SK-N-SH treated with all-trans-retinoic acid at 6 μM for 48 hours (cell line): ENCODE data around the gene MEX3A.
A peak's percentile ranks its signal among the peaks of the same experiment; 100 is the strongest.

Experiments used
- ATAC-seq: fragments of 200-7000 bp; cut with Tn5 transposase; 3 replicates; pipeline ENCODE4 v1.9.1; 2020; ENCODE audit warnings: mild to moderate bottlenecking, moderate library complexity
- ARNTL ChIP-seq: fragments of 450-650 bp; formaldehyde crosslinking; IDR thresholded peaks from 2 replicates; pipeline ENCODE4 v1.5.0; 2020; ENCODE audit warnings: low read depth, mild to moderate bottlenecking, moderate library complexity, borderline replicate concordance
- BACH2 ChIP-seq: fragments of 250-450 bp; sonication (Bioruptor Pico); IDR thresholded peaks from 2 replicates; pipeline ENCODE4 v1.9.0; 2021; ENCODE audit warnings: mild to moderate bottlenecking, borderline replicate concordance
- CSDC2 ChIP-seq: fragments of 250-450 bp; sonication (Bioruptor Pico); IDR thresholded peaks from 2 replicates; pipeline ENCODE4 v1.5.0; 2020; ENCODE audit warnings: mild to moderate bottlenecking, moderate library complexity
- CSRNP3 ChIP-seq: fragments of 250-450 bp; sonication (Bioruptor Pico); IDR thresholded peaks from 2 replicates; pipeline ENCODE4 v1.5.1; 2021; ENCODE audit warnings: mild to moderate bottlenecking, moderate library complexity
- GLIS3 ChIP-seq: fragments of 250-450 bp; sonication (Bioruptor Pico); IDR thresholded peaks from 2 replicates; pipeline ENCODE4 v1.5.0; 2020; ENCODE audit warnings: mild to moderate bottlenecking, moderate library complexity
- ISL1 ChIP-seq: fragments of 250-450 bp; sonication (Bioruptor Pico); IDR thresholded peaks from 2 replicates; pipeline ENCODE4 v2.1.2; 2022; ENCODE audit warnings: mild to moderate bottlenecking, moderate library complexity
- OSR1 ChIP-seq: fragments of 250-450 bp; sonication (Bioruptor Pico); IDR thresholded peaks from 2 replicates; pipeline ENCODE4 v1.8.0; 2022; ENCODE audit warnings: moderate library complexity, mild to moderate bottlenecking, inconsistent platforms
- PATZ1 ChIP-seq: fragments of 250-450 bp; sonication (Bioruptor Pico); IDR thresholded peaks from 2 replicates; pipeline ENCODE4 v1.8.0; 2020; ENCODE audit warnings: mild to moderate bottlenecking, moderate library complexity, borderline replicate concordance
- PPARA ChIP-seq: fragments of 250-450 bp; sonication (Bioruptor Pico); IDR thresholded peaks from 2 replicates; pipeline ENCODE4 v1.5.0; 2020; ENCODE audit warnings: mild to moderate bottlenecking, borderline replicate concordance
- RARB ChIP-seq: fragments of 250-450 bp; sonication (Bioruptor Pico); IDR thresholded peaks from 2 replicates; pipeline ENCODE4 v1.8.0; 2021; ENCODE audit warnings: mild to moderate bottlenecking, moderate library complexity
- SNAI2 ChIP-seq: fragments of 250-450 bp; sonication (Bioruptor Pico); IDR thresholded peaks from 2 replicates; pipeline ENCODE4 v1.5.0; 2020; ENCODE audit warnings: mild to moderate bottlenecking, moderate library complexity
- TCF4 ChIP-seq: fragments of 250-450 bp; sonication (Bioruptor Pico); IDR thresholded peaks from 2 replicates; pipeline ENCODE4 v1.8.0; 2021; ENCODE audit warnings: mild to moderate bottlenecking, moderate library complexity, borderline replicate concordance
- TOX ChIP-seq: fragments of 250-450 bp; sonication (Bioruptor Pico); IDR thresholded peaks from 2 replicates; pipeline ENCODE4 v1.8.0; 2021; ENCODE audit warnings: mild to moderate bottlenecking, moderate library complexity, borderline replicate concordance
- ZC3H10 ChIP-seq: fragments of 250-450 bp; sonication (Bioruptor Pico); IDR thresholded peaks from 2 replicates; pipeline ENCODE4 v1.5.1; 2021; ENCODE audit warnings: mild to moderate bottlenecking, moderate library complexity
- ZFP3 ChIP-seq: fragments of 250-450 bp; sonication (Bioruptor Pico); IDR thresholded peaks from 2 replicates; pipeline ENCODE4 v1.5.0; 2020; ENCODE audit warnings: mild to moderate bottlenecking, moderate library complexity
- ZFP30 ChIP-seq: fragments of 450-650 bp; formaldehyde crosslinking; IDR thresholded peaks from 2 replicates; pipeline ENCODE4 v1.5.0; 2022; ENCODE audit warnings: mild to moderate bottlenecking, moderate library complexity
- ZNF565 ChIP-seq: fragments of 450-650 bp; formaldehyde crosslinking; conservative IDR thresholded peaks from 2 replicates; pipeline ENCODE4 v1.5.0; 2020; ENCODE audit warnings: low read depth, mild to moderate bottlenecking, moderate library complexity
- ZNF70 ChIP-seq: fragments of 450-650 bp; formaldehyde crosslinking; IDR thresholded peaks from 2 replicates; pipeline ENCODE4 v1.5.0; 2020; ENCODE audit warnings: mild to moderate bottlenecking, moderate library complexity
- ZNF8 ChIP-seq: fragments of 450-650 bp; formaldehyde crosslinking; IDR thresholded peaks from 2 replicates; pipeline ENCODE4 v1.5.0; 2020; ENCODE audit warnings: mild to moderate bottlenecking, moderate library complexity
- TF ChIP-seq, protein P1 (sequence below): fragments of 250-450 bp; sonication (Bioruptor Pico); IDR thresholded peaks from 2 replicates; pipeline ENCODE4 v1.5.0; 2020; ENCODE audit warnings: mild to moderate bottlenecking, moderate library complexity
- TF ChIP-seq, protein P2 (sequence below): fragments of 250-450 bp; sonication (Bioruptor Pico); IDR thresholded peaks from 2 replicates; pipeline ENCODE4 v1.5.1; 2020; ENCODE audit warnings: low read depth, mild to moderate bottlenecking, moderate library complexity

MEX3A gene

GRCh38 chr1:156069490-156070455 is 12.5 kb downstream of the MEX3A start:
- TF ChIP-seq, protein P1, sequence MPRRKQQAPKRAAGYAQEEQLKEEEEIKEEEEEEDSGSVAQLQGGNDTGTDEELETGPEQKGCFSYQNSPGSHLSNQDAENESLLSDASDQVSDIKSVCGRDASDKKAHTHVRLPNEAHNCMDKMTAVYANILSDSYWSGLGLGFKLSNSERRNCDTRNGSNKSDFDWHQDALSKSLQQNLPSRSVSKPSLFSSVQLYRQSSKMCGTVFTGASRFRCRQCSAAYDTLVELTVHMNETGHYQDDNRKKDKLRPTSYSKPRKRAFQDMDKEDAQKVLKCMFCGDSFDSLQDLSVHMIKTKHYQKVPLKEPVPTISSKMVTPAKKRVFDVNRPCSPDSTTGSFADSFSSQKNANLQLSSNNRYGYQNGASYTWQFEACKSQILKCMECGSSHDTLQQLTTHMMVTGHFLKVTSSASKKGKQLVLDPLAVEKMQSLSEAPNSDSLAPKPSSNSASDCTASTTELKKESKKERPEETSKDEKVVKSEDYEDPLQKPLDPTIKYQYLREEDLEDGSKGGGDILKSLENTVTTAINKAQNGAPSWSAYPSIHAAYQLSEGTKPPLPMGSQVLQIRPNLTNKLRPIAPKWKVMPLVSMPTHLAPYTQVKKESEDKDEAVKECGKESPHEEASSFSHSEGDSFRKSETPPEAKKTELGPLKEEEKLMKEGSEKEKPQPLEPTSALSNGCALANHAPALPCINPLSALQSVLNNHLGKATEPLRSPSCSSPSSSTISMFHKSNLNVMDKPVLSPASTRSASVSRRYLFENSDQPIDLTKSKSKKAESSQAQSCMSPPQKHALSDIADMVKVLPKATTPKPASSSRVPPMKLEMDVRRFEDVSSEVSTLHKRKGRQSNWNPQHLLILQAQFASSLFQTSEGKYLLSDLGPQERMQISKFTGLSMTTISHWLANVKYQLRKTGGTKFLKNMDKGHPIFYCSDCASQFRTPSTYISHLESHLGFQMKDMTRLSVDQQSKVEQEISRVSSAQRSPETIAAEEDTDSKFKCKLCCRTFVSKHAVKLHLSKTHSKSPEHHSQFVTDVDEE = no peak
- no peak for TF ChIP-seq ZNF565 (CRISPR knock-in tag)
- TF ChIP-seq OSR1 = no peak
- TF ChIP-seq PATZ1 (CRISPR knock-in tag) = no peak
- TF ChIP-seq ARNTL = no peak
- TF ChIP-seq SNAI2 (CRISPR knock-in tag) = no peak
- TF ChIP-seq, protein P2, sequence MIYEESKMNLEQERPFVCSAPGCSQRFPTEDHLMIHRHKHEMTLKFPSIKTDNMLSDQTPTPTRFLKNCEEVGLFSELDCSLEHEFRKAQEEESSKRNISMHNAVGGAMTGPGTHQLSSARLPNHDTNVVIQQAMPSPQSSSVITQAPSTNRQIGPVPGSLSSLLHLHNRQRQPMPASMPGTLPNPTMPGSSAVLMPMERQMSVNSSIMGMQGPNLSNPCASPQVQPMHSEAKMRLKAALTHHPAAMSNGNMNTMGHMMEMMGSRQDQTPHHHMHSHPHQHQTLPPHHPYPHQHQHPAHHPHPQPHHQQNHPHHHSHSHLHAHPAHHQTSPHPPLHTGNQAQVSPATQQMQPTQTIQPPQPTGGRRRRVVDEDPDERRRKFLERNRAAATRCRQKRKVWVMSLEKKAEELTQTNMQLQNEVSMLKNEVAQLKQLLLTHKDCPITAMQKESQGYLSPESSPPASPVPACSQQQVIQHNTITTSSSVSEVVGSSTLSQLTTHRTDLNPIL (CRISPR knock-in tag) = no peak
- TF ChIP-seq CSDC2 (CRISPR knock-in tag) = no peak
- TF ChIP-seq RARB = no peak
- no peak for TF ChIP-seq ZFP30 (CRISPR knock-in tag)
- no peak for TF ChIP-seq ISL1
- peak; percentile 3; the same call in 1 of the 3 replicates for ATAC-seq

GRCh38 chr1:156067262-156067661 is 15.0 kb downstream of the MEX3A start:
- TF ChIP-seq ZC3H10 = no peak
- no peak for TF ChIP-seq GLIS3 (CRISPR knock-in tag)
- TF ChIP-seq TOX (CRISPR knock-in tag) = no peak
- no peak for TF ChIP-seq CSDC2 (CRISPR knock-in tag)
- no peak for TF ChIP-seq ZNF70 (CRISPR knock-in tag)
- TF ChIP-seq ZNF8 (CRISPR knock-in tag) = no peak
- TF ChIP-seq BACH2 (CRISPR knock-in tag) = no peak
- TF ChIP-seq ARNTL = no peak
- no peak for TF ChIP-seq TCF4 (CRISPR knock-in tag)
- TF ChIP-seq ZNF565 (CRISPR knock-in tag) = no peak
- TF ChIP-seq ISL1 = no peak
- TF ChIP-seq RARB = no peak
- TF ChIP-seq, protein P2 (CRISPR knock-in tag) = no peak
- no peak for TF ChIP-seq PPARA (CRISPR knock-in tag)
- TF ChIP-seq ZFP3 (CRISPR knock-in tag) = no peak
- TF ChIP-seq SNAI2 (CRISPR knock-in tag) = no peak
- ATAC-seq = no peak

- no peak for ATAC-seq
- TF ChIP-seq, protein P2 (CRISPR knock-in tag) = no peak
- TF ChIP-seq TCF4 (CRISPR knock-in tag) = no peak
- TF ChIP-seq CSRNP3 (CRISPR knock-in tag) = no peak
- TF ChIP-seq, protein P1 = no peak
- no peak for TF ChIP-seq BACH2 (CRISPR knock-in tag)
- TF ChIP-seq SNAI2 (CRISPR knock-in tag) = no peak
- no peak for TF ChIP-seq ZNF8 (CRISPR knock-in tag)
- TF ChIP-seq ZFP30 (CRISPR knock-in tag) = no peak
- no peak for TF ChIP-seq ZNF565 (CRISPR knock-in tag)
- TF ChIP-seq ISL1 = no peak
- TF ChIP-seq ZC3H10 = no peak
- no peak for TF ChIP-seq TOX (CRISPR knock-in tag)
- no peak for TF ChIP-seq ARNTL
Measured at GRCh38 chr1:156065871-156066270, 16.4 kb downstream of the MEX3A start.
